Measurements from ENCODE around the gene IL3.

DNA sequence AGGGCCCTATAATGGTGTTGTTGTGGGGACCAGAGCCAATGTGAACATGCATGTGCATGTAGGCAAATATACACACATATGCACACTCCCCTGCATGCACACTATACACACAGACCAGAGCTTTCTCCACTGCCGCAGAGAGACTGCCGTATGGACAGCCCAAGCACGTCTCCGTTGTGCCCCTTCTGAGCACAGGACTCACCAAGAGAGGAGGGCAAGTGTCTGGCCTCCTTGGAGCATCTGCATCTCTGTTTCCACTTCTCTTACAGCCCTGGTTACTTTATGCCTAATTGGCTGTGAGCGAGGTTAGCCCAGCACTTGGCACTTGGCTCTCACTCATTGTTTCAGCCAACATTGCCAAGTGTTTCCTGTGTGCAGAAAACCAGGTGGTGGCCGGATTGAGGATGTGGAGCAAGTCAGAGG, 43.5 kb downstream of the IL3 start:
- TF ChIP-seq, protein P1, sequence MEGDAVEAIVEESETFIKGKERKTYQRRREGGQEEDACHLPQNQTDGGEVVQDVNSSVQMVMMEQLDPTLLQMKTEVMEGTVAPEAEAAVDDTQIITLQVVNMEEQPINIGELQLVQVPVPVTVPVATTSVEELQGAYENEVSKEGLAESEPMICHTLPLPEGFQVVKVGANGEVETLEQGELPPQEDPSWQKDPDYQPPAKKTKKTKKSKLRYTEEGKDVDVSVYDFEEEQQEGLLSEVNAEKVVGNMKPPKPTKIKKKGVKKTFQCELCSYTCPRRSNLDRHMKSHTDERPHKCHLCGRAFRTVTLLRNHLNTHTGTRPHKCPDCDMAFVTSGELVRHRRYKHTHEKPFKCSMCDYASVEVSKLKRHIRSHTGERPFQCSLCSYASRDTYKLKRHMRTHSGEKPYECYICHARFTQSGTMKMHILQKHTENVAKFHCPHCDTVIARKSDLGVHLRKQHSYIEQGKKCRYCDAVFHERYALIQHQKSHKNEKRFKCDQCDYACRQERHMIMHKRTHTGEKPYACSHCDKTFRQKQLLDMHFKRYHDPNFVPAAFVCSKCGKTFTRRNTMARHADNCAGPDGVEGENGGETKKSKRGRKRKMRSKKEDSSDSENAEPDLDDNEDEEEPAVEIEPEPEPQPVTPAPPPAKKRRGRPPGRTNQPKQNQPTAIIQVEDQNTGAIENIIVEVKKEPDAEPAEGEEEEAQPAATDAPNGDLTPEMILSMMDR (IDR thresholded peaks at IDR 0.05), result no peak
- TF ChIP-seq EP300 (IDR thresholded peaks at IDR 0.05) (no peak), POLR2A (IDR thresholded peaks at IDR 0.05) (no peak), POLR2AphosphoS5 (IDR thresholded peaks at IDR 0.05) (no peak)
